ENCODE data around the gene BCOR. TPM values are rescaled to one million over a fixed set of nuclear protein-coding genes. Genes with fewer than 3 reads are reported as not detected.

The BCOR gene
- total RNA-seq, 1 experiment from 2014 or later, result 35.1 TPM

DNA sequence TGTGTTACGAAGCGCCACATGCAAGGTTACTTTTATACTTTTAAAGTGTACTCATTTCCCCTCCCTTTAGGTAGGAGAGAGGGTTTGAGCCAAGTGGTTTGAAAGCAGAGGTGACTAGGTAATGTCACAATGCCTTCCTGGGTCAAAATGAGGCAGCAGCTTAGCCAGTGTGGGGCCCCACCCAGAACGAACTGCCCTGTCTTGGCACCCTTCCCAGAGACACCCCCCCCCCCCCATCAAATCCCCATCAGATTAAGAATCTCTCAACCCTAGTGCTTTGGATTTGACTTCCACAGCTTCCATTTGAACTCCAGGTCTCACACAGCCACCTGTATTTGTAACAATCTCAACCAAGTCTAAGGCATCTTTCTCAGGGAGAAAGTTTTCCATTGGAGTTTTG lies 31.1 kb downstream of the BCOR start:
- BruUV-seq (replicated peaks), result no TSS peak
- H3K9me3 ChIP-seq (ENCODE audit: control insufficient read depth in 1 of 2, insufficient read depth in 1 of 2, low read depth in 1 of 2, low read length in 2 of 2), result no peaks in the 10 kb centered on the region
- intact Hi-C loops (cut with micrococcal nuclease), result no loop called here
- H3K9me2 ChIP-seq (ENCODE audit: insufficient read depth), result no peaks in the 10 kb centered on the region
- no peak overlapping the region for H3K4me3 ChIP-seq (replicated peaks in 1 of 2; ENCODE audit: low read depth in 1 of 2, low read length in 2 of 2)
- no peak overlapping the region for H3K27ac ChIP-seq (ENCODE audit: low read depth, low read length)
- H3K36me3 ChIP-seq (ENCODE audit: control insufficient read depth in 1 of 2, insufficient read depth in 2 of 2, low read length in 2 of 2), result peaks cover 15 to 36% of the 10 kb centered on the region in 2 experiments
- no peak overlapping the region for H2AFZ ChIP-seq (ENCODE audit: low read depth, low read length, poor library complexity, severe bottlenecking)
- ChIA-PET POLR2A (no interaction called here), RAD21 (ENCODE audit: low non-redundant PET in 1 of 2, low total read pairs in 2 of 2, uncharacterized antibody in 2 of 2, unreplicated experiment in 2 of 2) (no interaction called here), CTCF (no interaction called here)
- no peaks in the 10 kb centered on the region for H3K27me3 ChIP-seq (ENCODE audit: insufficient read depth, low read length)
- no peaks in the 10 kb centered on the region for H3K4me1 ChIP-seq (ENCODE audit: control insufficient read depth in 1 of 2, insufficient read depth in 2 of 2, low read length in 2 of 2)
- TF ChIP-seq, protein P1, sequence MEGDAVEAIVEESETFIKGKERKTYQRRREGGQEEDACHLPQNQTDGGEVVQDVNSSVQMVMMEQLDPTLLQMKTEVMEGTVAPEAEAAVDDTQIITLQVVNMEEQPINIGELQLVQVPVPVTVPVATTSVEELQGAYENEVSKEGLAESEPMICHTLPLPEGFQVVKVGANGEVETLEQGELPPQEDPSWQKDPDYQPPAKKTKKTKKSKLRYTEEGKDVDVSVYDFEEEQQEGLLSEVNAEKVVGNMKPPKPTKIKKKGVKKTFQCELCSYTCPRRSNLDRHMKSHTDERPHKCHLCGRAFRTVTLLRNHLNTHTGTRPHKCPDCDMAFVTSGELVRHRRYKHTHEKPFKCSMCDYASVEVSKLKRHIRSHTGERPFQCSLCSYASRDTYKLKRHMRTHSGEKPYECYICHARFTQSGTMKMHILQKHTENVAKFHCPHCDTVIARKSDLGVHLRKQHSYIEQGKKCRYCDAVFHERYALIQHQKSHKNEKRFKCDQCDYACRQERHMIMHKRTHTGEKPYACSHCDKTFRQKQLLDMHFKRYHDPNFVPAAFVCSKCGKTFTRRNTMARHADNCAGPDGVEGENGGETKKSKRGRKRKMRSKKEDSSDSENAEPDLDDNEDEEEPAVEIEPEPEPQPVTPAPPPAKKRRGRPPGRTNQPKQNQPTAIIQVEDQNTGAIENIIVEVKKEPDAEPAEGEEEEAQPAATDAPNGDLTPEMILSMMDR (IDR thresholded peaks at IDR 0.05 in 2 of 3, conservative IDR thresholded peaks at IDR 0.05 in 1 of 3; ENCODE audit: borderline replicate concordance in 1 of 3, insufficient read depth in 1 of 3, low read depth in 2 of 3, low read length in 2 of 3), result no peak
- TF ChIP-seq ELF1 (IDR thresholded peaks at IDR 0.05; ENCODE audit: borderline replicate concordance, low read depth) (no peak), CEBPB (IDR thresholded peaks at IDR 0.05; ENCODE audit: low read depth) (no peak), SP1 (IDR thresholded peaks at IDR 0.05; ENCODE audit: low read depth) (no peak), CBX3 (IDR thresholded peaks at IDR 0.05; ENCODE audit: low read depth) (no peak), RAD21 (IDR thresholded peaks at IDR 0.05; ENCODE audit: low read depth) (no peak), SRF (IDR thresholded peaks at IDR 0.05; ENCODE audit: low read depth) (no peak)
- TF ChIP-seq, protein P2, sequence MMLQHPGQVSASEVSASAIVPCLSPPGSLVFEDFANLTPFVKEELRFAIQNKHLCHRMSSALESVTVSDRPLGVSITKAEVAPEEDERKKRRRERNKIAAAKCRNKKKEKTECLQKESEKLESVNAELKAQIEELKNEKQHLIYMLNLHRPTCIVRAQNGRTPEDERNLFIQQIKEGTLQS (IDR thresholded peaks at IDR 0.05), result no peak
- TF ChIP-seq, protein P3, sequence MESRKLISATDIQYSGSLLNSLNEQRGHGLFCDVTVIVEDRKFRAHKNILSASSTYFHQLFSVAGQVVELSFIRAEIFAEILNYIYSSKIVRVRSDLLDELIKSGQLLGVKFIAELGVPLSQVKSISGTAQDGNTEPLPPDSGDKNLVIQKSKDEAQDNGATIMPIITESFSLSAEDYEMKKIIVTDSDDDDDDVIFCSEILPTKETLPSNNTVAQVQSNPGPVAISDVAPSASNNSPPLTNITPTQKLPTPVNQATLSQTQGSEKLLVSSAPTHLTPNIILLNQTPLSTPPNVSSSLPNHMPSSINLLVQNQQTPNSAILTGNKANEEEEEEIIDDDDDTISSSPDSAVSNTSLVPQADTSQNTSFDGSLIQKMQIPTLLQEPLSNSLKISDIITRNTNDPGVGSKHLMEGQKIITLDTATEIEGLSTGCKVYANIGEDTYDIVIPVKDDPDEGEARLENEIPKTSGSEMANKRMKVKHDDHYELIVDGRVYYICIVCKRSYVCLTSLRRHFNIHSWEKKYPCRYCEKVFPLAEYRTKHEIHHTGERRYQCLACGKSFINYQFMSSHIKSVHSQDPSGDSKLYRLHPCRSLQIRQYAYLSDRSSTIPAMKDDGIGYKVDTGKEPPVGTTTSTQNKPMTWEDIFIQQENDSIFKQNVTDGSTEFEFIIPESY (IDR thresholded peaks at IDR 0.05; ENCODE audit: extremely low read depth, insufficient replicate concordance, low read length), result no peak
- no peak for DNase-seq (ENCODE audit: low read depth, low spot score)
- peaks cover 99% of the 10 kb centered on the region for H3K79me2 ChIP-seq (ENCODE audit: insufficient read depth, low read length)
- no peak overlapping the region for H3K4me2 ChIP-seq (ENCODE audit: low read length)
- H4K20me1 ChIP-seq (ENCODE audit: insufficient read depth), result peaks cover 19% of the 10 kb centered on the region
- H3K9ac ChIP-seq (ENCODE audit: low read length), result no peak overlapping the region
- no peak for ATAC-seq
